Measurements from ENCODE around the gene DDX39B.
"Not testable (repeated sequence)": the region's sequence is repeated elsewhere in the genome, so short reads cannot be mapped to it uniquely, and the experiment has no call there.

The DDX39B gene

GRCh38 chr6:31558631-31559500 is 17.1 kb upstream of the DDX39B start:
- TF ChIP-seq CTCF (conservative IDR thresholded peaks at IDR 0.05; ENCODE audit: low read depth), result no peak
- ChIA-PET CTCF (interaction anchor here (0.6 kb wide), 1 partner anchor 38 kb away, joined by 3 read pairs; no protein-coding TSS in a partner anchor), POLR2A (ENCODE audit: low non-redundant PET) (no interaction called here)
- H3K27ac ChIP-seq, result peak overlapping the region; percentile 57
- no peak for DNase-seq (ENCODE audit: low spot score)

GRCh38 chr6:31558318-31558625 is 16.5 kb upstream of the DDX39B start:
- ChIA-PET CTCF (interaction anchor here (1.3 kb wide), 1 partner anchor 23 kb away, joined by 3 read pairs; no protein-coding TSS in a partner anchor), POLR2A (ENCODE audit: low non-redundant PET) (no interaction called here)
- peak overlapping the region; percentile 57; the same call in 1 of the 2 replicates for H3K27ac ChIP-seq
- DNase-seq (ENCODE audit: low spot score), result no peak
- no peak for TF ChIP-seq CTCF (conservative IDR thresholded peaks at IDR 0.05; ENCODE audit: low read depth)

GRCh38 chr6:31557443-31558317 is 15.9 kb upstream of the DDX39B start:
- no peak for DNase-seq (ENCODE audit: low spot score)
- TF ChIP-seq CTCF (conservative IDR thresholded peaks at IDR 0.05; ENCODE audit: low read depth), result no peak
- ChIA-PET CTCF (interaction anchor here (1.3 kb wide), 1 partner anchor 23 kb away, joined by 3 read pairs; no protein-coding TSS in a partner anchor), POLR2A (ENCODE audit: low non-redundant PET) (no interaction called here)
- peak overlapping the region; percentile 57 for H3K27ac ChIP-seq

GRCh38 chr6:31556307-31556706 is 14.5 kb upstream of the DDX39B start:
- POLR2A ChIA-PET (ENCODE audit: low non-redundant PET), result no interaction called here
- no peak overlapping the region for H3K27ac ChIP-seq
- no peak for TF ChIP-seq CTCF (conservative IDR thresholded peaks at IDR 0.05; ENCODE audit: low read depth)
- DNase-seq (ENCODE audit: low spot score), result no peak
- CTCF ChIA-PET, result interaction anchor here (1.7 kb wide), 1 partner anchor 42 kb away, joined by 9 read pairs; no protein-coding TSS in a partner anchor

GRCh38 chr6:31551371-31551770 is 9.6 kb upstream of the DDX39B start:
- peak overlapping the region; percentile 16; the same call in 1 of the 2 replicates for H3K27ac ChIP-seq
- POLR2A ChIA-PET (ENCODE audit: low non-redundant PET), result interaction anchor here (0.6 to 1.1 kb wide), 2 partner anchors 47 to 139 kb away, joined by 3 to 10 read pairs; no protein-coding TSS in a partner anchor
- CTCF ChIA-PET, result interaction anchor here (0.6 to 1.5 kb wide), 4 partner anchors 30 to 57 kb away, joined by 3 to 16 read pairs (median 6); no protein-coding TSS in a partner anchor
- not testable (repeated sequence) for DNase-seq (ENCODE audit: low spot score)

GRCh38 chr6:31548544-31548873 is 6.7 kb upstream of the DDX39B start:
- DNase-seq (ENCODE audit: low spot score), result no peak
- ChIA-PET POLR2A (ENCODE audit: low non-redundant PET) (no interaction called here), CTCF (interaction anchor here (6.3 kb wide), 1 partner anchor 50 kb away, joined by 96 read pairs; no protein-coding TSS in a partner anchor)
- peak overlapping the region; percentile 76 for H3K27ac ChIP-seq
- no peak for TF ChIP-seq CTCF (conservative IDR thresholded peaks at IDR 0.05; ENCODE audit: low read depth)

All from RWPE1 (cell line).